Measurements from ENCODE around the gene FDPS. TPM values are rescaled to one million over a fixed set of nuclear protein-coding genes. Genes with fewer than 3 reads are reported as not detected.

The FDPS gene
- total RNA-seq, 1 experiment from 2014 or later: 264 TPM

DNA sequence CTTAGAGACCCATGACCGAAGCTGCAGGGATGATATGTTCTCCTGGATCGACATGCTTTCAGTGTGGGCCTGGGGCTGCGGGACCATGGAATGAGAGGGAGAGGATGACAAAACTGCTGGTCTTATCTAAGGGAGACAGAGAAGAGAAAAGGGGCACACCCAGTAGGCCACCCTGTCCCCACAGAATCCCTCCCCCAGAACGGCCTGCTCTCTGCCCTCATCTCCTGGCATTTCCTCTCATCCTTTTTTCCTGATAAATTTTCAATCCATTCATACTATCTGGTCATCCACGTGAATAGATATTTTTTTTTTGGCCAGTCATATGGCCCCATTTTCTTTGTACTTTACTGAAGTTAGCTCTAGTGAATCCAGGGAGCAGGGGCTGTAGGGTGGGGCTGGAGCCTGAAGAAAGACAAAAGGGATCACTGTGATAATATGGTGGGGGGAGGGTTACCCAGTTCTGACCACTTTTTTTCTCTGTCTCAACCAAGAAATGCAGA, 7.3 kb upstream of the FDPS start, which contains the start of gene PKLR:
Gene PKLR (minus strand): TSS at position 97 of the 500 bp plus-strand sequence. CDS start 43 bp downstream, at position 54.
- H3K27ac Mint-ChIP-seq (ENCODE audit: low read depth, unreplicated experiment): no peak within 1 kb of the TSS
- no peaks in the 10 kb centered on the region for H3K4me1 Mint-ChIP-seq (ENCODE audit: insufficient read depth, unreplicated experiment)
- no TSS peak for BruUV-seq (replicated peaks)
- ChIA-PET POLR2A (interaction anchor here (0.8 kb wide), 1 partner anchor 76 kb away, joined by 3 read pairs; no protein-coding TSS in a partner anchor), CTCF (interaction anchor here (1.4 kb wide), 1 partner anchor 50 kb away, joined by 5 read pairs; no protein-coding TSS in a partner anchor)
- TF ChIP-seq, protein P1, sequence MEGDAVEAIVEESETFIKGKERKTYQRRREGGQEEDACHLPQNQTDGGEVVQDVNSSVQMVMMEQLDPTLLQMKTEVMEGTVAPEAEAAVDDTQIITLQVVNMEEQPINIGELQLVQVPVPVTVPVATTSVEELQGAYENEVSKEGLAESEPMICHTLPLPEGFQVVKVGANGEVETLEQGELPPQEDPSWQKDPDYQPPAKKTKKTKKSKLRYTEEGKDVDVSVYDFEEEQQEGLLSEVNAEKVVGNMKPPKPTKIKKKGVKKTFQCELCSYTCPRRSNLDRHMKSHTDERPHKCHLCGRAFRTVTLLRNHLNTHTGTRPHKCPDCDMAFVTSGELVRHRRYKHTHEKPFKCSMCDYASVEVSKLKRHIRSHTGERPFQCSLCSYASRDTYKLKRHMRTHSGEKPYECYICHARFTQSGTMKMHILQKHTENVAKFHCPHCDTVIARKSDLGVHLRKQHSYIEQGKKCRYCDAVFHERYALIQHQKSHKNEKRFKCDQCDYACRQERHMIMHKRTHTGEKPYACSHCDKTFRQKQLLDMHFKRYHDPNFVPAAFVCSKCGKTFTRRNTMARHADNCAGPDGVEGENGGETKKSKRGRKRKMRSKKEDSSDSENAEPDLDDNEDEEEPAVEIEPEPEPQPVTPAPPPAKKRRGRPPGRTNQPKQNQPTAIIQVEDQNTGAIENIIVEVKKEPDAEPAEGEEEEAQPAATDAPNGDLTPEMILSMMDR (IDR thresholded peaks at IDR 0.05; ENCODE audit: unreplicated experiment): no peak
- intact Hi-C loops (cut with micrococcal nuclease): no loop called here
- no peak within 1 kb of the TSS for H3K4me3 Mint-ChIP-seq (ENCODE audit: unreplicated experiment)
- H3K9me3 Mint-ChIP-seq (ENCODE audit: unreplicated experiment): no peaks in the 10 kb centered on the region
- DNase-seq (ENCODE audit: unreplicated experiment): no peak
- no peaks in the 10 kb centered on the region for H3K36me3 Mint-ChIP-seq (ENCODE audit: insufficient read depth, unreplicated experiment)
- peaks cover 11% of the 10 kb centered on the region for H3K27me3 Mint-ChIP-seq (ENCODE audit: insufficient read depth, unreplicated experiment)

DNA sequence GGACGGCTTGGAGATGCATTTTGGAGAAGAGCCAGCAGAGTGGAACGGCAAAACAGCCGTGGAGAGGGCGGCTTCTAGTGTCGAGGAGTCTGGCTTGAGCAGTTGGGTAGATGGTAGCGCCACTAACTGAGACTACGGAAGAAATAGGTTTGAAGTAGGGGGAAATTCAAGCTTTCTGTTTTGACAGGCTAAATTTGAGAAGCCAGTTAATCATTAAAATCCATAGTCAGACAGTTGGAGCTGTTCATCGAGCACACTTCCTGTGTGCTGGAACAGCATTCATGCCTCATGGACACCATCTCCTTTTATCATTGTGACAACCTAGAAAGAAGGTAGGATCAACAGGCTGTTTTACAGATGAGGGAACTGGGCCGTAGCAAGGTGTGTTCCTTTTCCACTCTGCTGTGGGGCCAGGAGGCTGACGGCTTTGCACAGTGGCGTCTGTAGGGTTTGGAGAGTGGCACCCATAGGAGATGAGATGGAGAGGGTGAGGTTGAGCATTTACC, 4.1 kb upstream of the FDPS start:
- TF ChIP-seq, protein P1 (IDR thresholded peaks at IDR 0.05; ENCODE audit: unreplicated experiment): no peak
- Mint-ChIP-seq H3K9me3 (ENCODE audit: unreplicated experiment) (no peaks in the 10 kb centered on the region), H3K4me1 (ENCODE audit: insufficient read depth, unreplicated experiment) (no peaks in the 10 kb centered on the region), H3K27me3 (ENCODE audit: insufficient read depth, unreplicated experiment) (no peaks in the 10 kb centered on the region), H3K4me3 (ENCODE audit: unreplicated experiment) (no peak overlapping the region), H3K27ac (ENCODE audit: low read depth, unreplicated experiment) (no peak overlapping the region), H3K36me3 (ENCODE audit: insufficient read depth, unreplicated experiment) (peaks cover 9% of the 10 kb centered on the region)
- DNase-seq (ENCODE audit: unreplicated experiment): no peak
- intact Hi-C loops (cut with micrococcal nuclease): no loop called here
- ChIA-PET CTCF (interaction anchor here (2.3 to 2.5 kb wide), 2 partner anchors 17 to 26 kb away, joined by 7 to 12 read pairs; no protein-coding TSS in a partner anchor), POLR2A (interaction anchor here (0.6 to 1.7 kb wide), 2 partner anchors 54 to 1108 kb away, joined by 3 to 5 read pairs; no protein-coding TSS in a partner anchor)
- BruUV-seq (replicated peaks): no TSS peak

DNA sequence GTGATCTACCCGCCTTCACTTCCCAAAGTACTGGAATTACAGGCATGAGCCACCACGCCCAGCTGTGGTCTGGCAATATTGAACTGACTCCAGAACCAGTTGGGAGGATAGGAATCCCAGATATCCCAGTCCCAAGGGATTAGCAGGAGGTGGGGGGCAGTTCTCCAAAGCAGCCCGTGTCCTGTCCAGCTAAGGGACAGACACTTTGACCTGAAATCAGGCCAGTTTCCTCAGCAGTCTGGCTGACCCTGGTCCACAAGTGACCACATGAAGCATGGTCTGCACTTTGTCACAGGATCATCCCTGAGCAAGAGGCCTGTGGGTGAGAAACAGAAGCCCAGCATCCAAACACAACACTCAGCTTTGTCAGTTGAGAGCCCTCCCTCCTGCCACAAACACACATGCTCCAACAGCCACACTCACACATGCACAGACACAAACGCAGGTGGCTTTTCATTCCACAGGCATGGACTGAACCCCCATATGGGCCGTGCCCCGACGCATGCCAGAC, 2.7 kb upstream of the FDPS start:
- Mint-ChIP-seq H3K27ac (ENCODE audit: low read depth, unreplicated experiment) (no peak overlapping the region), H3K36me3 (ENCODE audit: insufficient read depth, unreplicated experiment) (peaks cover 21% of the 10 kb centered on the region), H3K4me3 (ENCODE audit: unreplicated experiment) (no peak overlapping the region), H3K27me3 (ENCODE audit: insufficient read depth, unreplicated experiment) (no peaks in the 10 kb centered on the region), H3K4me1 (ENCODE audit: insufficient read depth, unreplicated experiment) (peaks cover 6% of the 10 kb centered on the region), H3K9me3 (ENCODE audit: unreplicated experiment) (no peaks in the 10 kb centered on the region)
- CTCF ChIA-PET: interaction anchor here (2.3 to 3.5 kb wide), 3 partner anchors 16 to 56 kb away, joined by 7 to 26 read pairs (median 12); no protein-coding TSS in a partner anchor
- BruUV-seq (replicated peaks): no TSS peak
- DNase-seq (ENCODE audit: unreplicated experiment): no peak
- POLR2A ChIA-PET: interaction anchor here (0.7 to 1.7 kb wide), 4 partner anchors 16 to 811 kb away, joined by 3 to 5 read pairs (median 3); partner anchors contain the start of gene SCAMP3
- intact Hi-C loops (cut with micrococcal nuclease): no loop called here
- TF ChIP-seq, protein P1 (IDR thresholded peaks at IDR 0.05; ENCODE audit: unreplicated experiment): no peak

DNA sequence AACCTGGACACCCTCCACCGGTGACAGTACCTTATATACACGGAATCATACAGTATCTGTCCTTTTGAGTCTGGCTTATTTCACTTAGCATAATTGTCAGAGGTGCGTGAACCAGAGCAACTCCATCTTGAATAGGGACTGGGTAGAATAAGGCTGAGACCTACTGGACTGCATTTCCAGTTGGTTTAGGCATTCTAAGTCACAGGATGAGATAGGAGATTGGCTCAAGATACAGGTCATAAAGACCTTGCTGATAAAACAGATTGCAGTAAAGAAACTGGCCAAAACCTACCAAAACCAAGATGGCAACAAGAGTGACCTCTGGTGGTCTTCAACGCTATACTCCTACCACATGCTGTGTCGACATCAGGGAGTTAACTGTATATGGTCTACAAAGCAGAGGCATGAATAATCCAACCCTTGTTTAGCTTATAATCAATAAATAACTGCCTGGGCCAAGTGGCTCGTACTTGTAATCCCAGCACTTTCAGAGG, 1.4 kb upstream of the FDPS start:
- BruUV-seq (replicated peaks): no TSS peak
- H3K4me3 Mint-ChIP-seq (ENCODE audit: unreplicated experiment): peak overlapping the region; percentile 100
- no peaks in the 10 kb centered on the region for H3K27me3 Mint-ChIP-seq (ENCODE audit: insufficient read depth, unreplicated experiment)
- POLR2A ChIA-PET: interaction anchor here (1.3 to 7.9 kb wide), 10 partner anchors 14 to 256 kb away, joined by 3 to 103 read pairs (median 9); partner anchors contain the start of genes ASH1L, CLK2, HCN3 and RUSC1
- H3K9me3 Mint-ChIP-seq (ENCODE audit: unreplicated experiment): no peaks in the 10 kb centered on the region
- peaks cover 34% of the 10 kb centered on the region for H3K36me3 Mint-ChIP-seq (ENCODE audit: insufficient read depth, unreplicated experiment)
- H3K4me1 Mint-ChIP-seq (ENCODE audit: insufficient read depth, unreplicated experiment): peaks cover 6% of the 10 kb centered on the region
- DNase-seq (ENCODE audit: unreplicated experiment): peak; percentile 58
- no peak overlapping the region for H3K27ac Mint-ChIP-seq (ENCODE audit: low read depth, unreplicated experiment)
- intact Hi-C loops (cut with micrococcal nuclease): no loop called here
- TF ChIP-seq, protein P1 (IDR thresholded peaks at IDR 0.05; ENCODE audit: unreplicated experiment): peak; percentile 21
- CTCF ChIA-PET: interaction anchor here (0.6 to 3.5 kb wide), 10 partner anchors 10 to 338 kb away, joined by 3 to 26 read pairs (median 6); no protein-coding TSS in a partner anchor
